Pons (tissue), 1 donor: ENCODE results near the gene SULT1C3.

Source experiments
- DNase-seq: peaks from one replicate; pipeline ENCODE4 v3.0.0-alpha.2; 2016; ENCODE audit warnings: low spot score

SULT1C3 gene

GRCh38 chr2:108239786-108240185 is at the start of gene SULT1C3:
Gene SULT1C3, plus strand, starts transcription at chr2:108239968. Its CDS starts 7,227 bp downstream, at chr2:108247195.
- no peak for DNase-seq

DNA sequence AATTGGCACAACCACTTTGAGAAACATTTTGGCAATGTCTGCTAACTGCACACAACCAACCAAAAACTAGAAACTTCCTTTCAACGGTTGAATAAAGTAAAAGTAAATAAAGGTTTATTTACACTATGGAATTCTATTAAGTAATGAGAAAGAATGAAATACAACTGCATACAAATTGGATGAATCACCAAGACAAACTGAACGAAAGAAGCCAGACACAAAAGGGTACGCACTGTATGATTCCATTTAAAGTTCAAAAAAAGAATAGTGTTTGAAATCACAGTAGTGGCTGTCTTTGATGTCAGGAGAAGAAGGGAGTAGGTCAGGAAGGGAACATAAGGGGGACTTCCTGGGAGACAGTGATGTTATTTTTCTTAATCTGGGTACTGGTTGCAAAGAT is 46.5 kb upstream of the SULT1C3 start:
- no peak for DNase-seq

- DNase-seq = no peak
Measured at GRCh38 chr2:108194409-108195132, 45.2 kb upstream of the SULT1C3 start.

DNA sequence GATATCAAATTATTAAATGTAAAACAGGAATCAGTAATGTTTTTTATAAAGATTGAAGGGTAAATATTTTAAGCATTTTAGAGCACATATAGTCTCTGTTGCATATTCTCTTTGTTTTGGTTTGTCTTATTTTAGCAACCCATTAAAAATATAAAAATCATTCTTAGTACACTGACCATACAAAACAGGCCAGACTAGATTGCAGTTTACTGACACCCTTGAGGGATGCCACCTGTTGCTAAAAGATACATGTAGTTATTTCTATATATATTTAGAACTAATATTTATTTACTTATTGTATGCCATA is 44.7 kb upstream of the SULT1C3 start:
- no peak for DNase-seq

DNA sequence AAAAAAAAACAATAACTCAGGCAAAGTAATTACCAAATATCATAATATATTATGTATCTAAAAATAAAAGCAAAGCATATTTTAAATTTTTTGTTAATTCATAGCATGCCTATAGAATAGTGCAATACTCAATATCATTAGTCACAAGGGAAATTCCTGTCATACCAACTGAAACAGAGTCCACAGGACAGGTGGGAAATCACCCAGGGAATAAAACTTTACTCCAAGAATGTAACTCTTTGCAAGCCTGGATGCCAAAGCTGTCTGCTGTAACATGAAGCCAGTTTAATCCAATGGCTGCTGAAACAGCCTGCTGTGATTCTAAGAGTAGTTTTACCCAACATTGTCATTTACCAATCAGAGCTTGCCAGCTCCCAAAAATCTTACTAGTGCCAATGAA is 40.0 kb upstream of the SULT1C3 start:
- no peak for DNase-seq

- DNase-seq = no peak
Measured at GRCh38 chr2:108200569-108200968, 39.2 kb upstream of the SULT1C3 start.

DNA sequence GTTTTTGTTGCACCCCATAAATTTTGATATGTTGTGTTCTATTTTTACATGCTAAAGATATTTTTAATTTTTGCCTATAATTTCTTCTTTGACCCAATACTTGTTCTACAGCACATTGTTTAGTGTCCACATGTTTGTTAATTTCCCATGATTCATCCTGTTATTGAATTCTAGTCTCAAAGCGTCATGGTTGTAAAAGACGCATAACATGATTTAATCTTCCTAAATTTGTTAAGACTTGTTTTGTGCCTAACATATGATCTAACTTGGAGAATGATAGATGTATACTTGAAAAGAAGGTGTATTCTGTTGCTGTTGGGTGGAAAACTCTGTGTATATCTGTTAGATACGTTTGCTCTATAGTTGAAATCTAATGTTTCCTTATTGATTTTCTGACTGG is 27.1 kb upstream of the SULT1C3 start:
- no peak for DNase-seq

GRCh38 chr2:108215794-108216211 is 24.0 kb upstream of the SULT1C3 start:
- peak; percentile 26 for DNase-seq

DNA sequence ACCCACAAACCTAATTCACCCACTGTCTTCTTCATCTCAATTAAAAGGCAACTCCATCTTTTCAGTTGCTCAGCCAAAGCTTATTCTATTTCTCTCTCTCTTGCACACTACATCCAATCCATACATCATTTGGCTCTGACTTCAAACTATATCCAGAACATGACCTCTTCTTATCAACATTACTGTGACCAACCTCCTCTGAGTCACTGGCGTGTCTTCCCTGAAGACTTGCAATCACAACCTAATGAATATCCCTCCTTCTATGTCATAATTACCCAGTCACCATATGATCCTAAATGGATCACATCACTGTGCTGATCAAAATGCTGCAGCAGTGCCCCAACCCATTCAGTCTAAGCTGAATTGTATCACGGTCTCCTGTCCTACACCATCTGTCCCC is 22.6 kb upstream of the SULT1C3 start:
- no peak for DNase-seq

DNA sequence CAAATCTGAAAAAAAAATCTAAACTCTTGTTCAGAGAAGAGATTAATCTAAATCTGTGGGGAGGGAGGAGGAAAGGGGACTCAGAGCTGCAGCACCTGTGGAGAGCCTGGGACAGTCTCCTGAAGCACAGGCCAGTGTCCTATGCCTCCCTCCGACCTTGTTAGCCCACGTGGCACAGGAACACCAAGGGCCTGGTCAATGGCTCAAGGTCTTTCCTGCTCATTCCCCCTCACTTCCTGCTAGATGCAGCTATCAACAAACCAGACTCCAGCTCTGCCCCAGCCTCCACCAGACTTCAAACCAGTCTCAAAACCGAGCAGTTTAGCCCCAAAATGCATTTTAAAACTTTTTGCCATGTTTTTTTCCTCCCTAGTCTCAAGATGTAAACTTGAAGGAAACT is 20.1 kb upstream of the SULT1C3 start:
- DNase-seq = no peak

GRCh38 chr2:108220191-108220590 is 19.6 kb upstream of the SULT1C3 start:
- DNase-seq = no peak

GRCh38 chr2:108220942-108221541 is 18.7 kb upstream of the SULT1C3 start:
- DNase-seq = peak; percentile 15

DNA sequence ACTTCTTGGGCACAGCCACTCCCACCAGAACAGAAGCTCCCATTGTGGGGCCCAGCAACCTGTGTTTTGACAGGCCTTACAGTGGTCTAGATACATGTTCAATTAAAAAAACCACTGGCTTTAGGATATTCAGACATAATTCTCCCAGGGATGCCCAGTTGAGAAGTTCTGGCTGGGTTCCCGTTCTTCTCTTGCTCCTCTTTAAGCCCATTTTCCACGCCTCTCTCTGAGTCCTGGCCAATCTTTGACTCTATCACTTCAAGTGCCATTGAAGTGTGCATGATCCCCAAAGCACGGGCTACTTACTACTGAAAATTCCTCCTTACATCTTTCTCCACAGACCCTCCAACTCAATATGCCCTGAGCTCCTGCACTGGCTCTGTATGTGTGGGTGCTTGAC is 17.5 kb upstream of the SULT1C3 start:
- no peak for DNase-seq

DNA sequence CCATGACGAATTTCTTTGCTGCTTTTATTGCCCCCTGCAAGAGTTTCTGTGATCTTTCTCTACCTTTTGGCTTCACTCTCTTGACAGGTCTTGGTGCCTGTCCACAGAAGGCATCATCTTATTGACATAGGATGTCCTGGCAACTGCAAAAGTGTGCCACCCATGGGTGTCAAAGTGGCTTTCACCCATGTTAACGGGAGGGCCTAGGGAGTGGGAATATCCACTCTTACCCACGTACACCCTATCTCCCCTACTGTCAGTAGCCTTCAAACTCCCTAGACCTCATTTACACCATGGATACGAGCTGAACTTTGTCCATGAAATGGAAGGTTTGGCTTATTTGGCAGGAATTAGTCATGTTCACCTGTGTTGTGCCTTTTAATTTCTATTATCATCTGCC is 16.2 kb upstream of the SULT1C3 start:
- no peak for DNase-seq

DNA sequence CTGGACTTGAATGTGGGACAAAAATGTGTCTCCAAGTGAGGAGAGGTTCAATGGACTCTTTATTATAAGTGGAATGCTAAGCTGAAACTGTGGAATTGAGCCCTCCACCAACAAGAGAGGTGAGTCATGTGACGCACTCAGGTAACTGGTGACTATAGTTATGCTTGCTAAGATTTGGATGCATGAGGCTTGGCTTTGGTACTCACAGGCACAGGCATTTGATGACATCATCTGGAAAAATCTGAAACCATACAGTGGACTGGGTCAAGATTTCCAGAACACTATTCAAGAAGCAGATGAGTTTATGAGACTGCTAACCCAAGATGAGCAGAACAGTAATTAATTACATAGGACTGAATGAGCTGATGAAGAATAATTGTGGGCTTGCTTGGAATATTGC is 15.7 kb upstream of the SULT1C3 start:
- no peak for DNase-seq

GRCh38 chr2:108226564-108226963 is 13.2 kb upstream of the SULT1C3 start:
- DNase-seq = no peak

- no peak for DNase-seq
Measured at GRCh38 chr2:108228006-108228405, 11.8 kb upstream of the SULT1C3 start.

DNA sequence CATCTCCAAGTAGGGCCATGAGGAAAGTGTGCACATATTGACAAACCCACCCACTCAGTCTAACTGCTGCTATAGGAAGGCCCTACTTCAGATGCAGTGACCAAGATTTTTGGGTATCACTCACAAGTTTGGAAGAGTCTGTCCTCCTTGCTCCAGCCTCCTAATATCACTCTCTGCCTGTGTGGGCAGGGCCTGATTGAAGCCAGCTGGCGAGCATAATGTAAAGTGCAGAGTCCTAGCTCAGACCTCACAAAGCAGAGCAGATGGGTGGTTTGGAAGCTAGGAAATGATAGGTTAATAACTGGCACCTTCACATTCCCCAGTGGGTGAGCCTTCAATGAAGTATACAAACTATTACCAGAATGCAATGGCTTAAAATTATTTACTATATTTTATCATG is 11.2 kb upstream of the SULT1C3 start:
- no peak for DNase-seq

DNA sequence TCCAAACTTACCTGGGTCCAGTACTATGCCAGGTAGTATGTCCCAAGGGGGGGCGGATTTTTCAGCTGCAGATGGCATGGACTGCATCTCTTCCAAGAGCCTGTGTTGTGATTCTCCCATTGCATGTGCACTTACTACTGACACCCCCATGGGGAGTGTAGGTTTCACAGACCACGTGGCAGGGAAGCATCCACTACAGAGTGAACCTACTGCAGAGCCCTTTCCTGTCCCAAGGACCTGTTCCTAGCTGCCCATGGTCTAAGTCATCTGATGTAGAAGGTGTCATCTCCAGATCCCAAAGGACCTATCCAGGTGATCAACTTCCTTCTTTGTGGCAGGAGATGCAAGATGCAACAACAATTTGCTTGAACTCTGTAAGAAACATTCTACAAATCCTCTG is 9.9 kb upstream of the SULT1C3 start:
- no peak for DNase-seq

- no peak for DNase-seq
Measured at GRCh38 chr2:108235577-108235976, 4.2 kb upstream of the SULT1C3 start.

- DNase-seq = no peak
Measured at GRCh38 chr2:108236676-108237335, 3.0 kb upstream of the SULT1C3 start.

GRCh38 chr2:108240966-108241365 is 1.2 kb downstream of the SULT1C3 start:
- no peak for DNase-seq

GRCh38 chr2:108243566-108243965 is 3.8 kb downstream of the SULT1C3 start:
- DNase-seq = no peak
